NCI-H2227 (cell line): ENCODE results near the gene GNPTG.

ENCODE experiments used
- DNase-seq: peaks from one replicate; lab custom pipeline; 2025; ENCODE audit not compliant: unreplicated experiment; lab: John Stamatoyannopoulos, UW

Gene GNPTG

GRCh38 chr16:1333149-1333812 lies 18.4 kb upstream of the GNPTG start, which contains the start of gene BAIAP3:
BAIAP3 (plus strand) TSS chr16:1333645; CDS start chr16:1338550, 4,905 bp downstream.
- DNase-seq, result peak; percentile 40

GRCh38 chr16:1333854-1334700 lies 17.7 kb upstream of the GNPTG start:
- DNase-seq, result no peak

DNA sequence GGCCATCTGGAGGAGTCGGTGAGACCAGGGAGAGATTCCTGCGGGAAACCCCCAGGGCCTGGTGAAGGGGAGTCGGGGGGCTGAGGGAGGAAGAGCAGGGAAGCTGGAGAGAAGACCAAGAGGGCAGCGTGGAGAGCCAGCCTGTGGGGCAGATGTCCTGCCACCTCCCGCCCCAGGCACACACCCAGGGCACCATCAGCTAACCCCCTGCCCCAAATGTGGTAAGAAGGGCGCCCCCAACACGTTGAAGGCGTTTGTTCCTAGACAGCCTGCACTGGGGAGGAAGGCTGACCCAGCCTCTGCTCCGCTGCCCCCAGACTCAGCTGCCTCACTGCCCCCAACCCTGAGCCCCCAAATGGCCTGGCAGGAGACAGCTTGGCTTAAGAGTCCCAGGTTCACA lies 17.0 kb upstream of the GNPTG start:
- DNase-seq, result no peak

GRCh38 chr16:1335211-1335971 lies 16.3 kb upstream of the GNPTG start:
- no peak for DNase-seq

DNA sequence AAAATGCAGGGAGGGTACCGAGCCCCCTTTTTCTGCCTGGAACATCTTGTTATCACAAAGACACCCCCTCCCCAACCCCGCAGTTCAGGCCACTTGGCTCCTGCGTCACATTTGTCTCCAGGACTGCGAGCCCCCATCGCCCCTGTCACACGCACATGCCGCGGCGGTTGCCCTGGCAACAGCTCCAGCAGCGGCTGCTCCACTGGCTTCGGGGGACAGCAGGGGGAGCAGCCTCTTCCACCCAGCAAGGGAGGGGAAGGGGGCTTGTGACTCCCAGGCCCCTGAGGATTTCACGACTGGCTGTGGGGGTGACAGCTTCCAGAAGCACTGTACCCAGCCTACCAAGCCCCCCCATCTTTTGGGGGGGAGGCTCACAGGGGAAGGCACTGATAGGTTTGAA lies 15.7 kb upstream of the GNPTG start:
- DNase-seq, result peak; percentile 75

DNA sequence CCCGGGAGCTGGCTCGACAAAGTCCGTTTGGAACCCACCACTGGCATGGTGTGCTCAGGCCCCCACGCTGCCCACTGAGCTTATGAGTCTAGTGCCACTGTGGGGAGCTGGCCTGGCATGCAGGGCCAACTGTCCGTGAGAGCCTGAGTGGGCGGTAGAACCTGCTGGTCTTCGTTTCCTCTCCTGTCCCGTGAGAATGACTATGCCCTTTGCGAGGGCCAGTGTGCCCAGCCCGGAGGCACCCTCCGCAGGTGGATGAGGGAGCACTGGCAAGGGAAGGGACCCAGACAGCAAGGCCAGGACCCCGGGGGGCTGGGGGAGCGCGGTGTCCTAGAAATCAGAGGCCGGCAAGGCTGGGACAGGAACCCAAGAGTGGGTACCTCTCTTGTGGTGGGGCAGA lies 15.1 kb upstream of the GNPTG start:
- DNase-seq, result no peak

GRCh38 chr16:1337486-1337885 lies 14.2 kb upstream of the GNPTG start:
- peak; percentile 85 for DNase-seq

- DNase-seq, result peak; percentile 40
Observed at GRCh38 chr16:1338119-1338730, 13.5 kb upstream of the GNPTG start.

- DNase-seq, result no peak
Observed at GRCh38 chr16:1338855-1339675, 12.7 kb upstream of the GNPTG start.

DNA sequence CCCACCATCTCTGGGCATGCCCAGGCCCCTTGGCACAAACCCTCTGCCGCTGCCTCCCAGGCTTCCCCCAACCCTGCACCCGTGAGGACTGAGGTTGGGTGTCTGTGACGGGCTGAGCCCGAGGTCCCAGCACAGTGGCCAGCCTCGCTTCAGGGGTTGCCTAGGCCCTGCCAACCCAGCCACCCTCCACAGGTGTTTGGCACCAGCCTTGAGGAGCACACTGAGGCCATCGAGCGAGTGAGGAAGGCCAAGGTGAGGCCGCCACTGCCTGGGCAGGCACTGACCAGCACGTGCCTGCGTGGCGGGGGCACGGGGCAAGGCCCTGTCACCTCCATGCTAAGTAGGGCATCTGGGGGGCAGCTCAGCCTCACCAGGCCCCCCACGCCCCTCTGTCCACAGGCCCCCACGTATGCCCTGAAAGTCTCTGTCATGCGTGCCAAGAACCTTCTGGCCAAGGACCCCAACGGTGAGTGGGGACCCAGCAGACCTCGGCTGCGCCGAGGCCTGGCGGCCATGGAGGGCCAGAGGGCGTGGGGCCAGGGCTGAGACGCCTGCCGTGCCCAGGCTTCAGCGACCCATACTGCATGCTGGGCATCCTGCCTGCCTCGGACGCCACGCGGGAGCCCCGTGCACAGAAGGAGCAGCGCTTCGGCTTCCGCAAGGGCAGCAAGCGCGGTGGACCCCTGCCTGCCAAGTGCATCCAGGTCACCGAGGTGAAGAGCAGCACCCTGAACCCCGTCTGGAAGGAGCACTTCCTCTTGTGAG lies 10.8 kb upstream of the GNPTG start:
- no peak for DNase-seq

DNA sequence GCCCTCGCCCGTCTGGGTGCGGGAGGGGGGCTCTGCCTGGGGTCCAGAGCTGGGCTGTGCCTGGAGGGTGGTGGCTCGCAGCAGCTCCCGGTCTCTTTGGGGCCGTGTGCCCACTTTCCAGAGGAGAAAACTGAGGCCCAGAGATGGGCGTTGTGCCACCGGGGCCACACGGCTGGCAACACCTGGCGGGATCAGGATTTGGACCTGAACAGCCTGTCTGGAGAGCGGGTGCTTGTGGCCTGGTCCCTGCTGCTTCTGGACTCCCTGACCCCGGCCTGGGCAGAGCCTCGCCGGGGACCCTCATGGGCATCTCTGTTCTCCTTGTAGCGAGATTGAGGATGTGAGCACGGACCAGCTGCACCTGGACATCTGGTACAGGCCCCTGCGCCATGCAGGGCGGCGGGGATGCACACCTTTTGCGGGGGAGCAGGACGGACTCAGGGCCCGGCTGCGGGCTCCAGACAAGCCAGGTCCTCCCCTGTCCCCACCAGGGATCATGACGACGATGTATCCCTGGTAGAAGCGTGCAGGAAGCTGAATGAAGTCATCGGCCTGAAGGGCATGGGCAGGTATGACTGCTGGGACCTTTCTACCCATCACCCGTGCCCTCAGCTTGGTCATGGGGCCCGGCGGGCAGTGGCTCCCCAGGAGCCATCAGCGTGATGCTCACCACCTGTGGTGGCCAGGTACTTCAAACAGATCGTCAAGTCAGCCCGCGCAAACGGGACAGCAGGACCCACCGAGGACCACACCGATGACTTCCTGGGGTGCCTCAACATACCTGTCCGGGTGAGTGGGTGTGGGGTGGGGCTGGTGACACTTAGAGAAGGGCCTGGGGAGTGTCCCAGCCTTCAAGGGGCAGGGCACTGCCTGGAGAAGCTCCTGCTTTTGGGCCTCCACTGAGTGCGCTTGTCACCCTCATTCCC lies 10.0 kb upstream of the GNPTG start:
- DNase-seq, result no peak

DNA sequence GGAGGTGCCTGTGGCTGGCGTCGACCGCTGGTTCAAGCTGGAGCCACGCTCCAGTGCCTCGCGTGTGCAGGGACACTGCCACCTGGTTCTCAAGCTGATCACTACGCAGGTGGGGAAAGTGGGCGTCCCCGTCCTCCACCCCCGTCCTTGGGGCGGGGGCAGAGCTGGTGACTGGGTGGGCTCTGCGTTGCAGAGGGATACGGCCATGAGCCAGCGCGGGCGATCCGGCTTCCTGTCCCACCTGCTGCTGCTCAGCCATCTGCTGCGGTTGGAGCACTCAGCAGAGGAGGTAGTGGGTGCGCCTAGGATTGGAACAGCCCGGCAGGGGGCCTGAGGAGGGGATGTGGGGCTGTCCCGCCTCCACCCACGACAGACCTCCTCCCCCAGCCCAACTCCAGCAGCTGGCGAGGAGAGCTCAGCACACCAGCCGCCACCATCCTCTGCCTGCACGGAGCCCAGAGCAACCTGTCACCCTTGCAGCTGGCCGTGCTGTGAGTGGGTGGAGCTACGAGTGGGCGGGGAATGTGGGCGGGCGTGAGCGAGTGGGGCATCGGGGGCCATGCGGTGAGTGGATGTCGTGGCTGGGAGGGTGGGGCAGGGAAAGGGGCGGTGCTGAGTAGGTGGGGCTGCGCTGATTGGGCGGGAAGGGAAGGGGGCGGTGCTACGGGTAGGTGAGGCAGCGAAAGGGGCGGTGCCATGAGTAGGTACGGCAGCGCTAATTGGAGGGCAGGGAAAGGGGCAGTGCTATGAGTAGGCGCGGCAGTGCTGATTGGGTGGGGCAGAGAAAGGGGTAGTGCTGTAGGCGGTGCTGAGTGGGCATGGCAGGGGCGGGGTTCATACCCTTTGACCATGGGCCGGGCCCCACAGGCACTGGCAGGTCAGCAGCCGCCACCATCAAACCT lies 9.0 kb upstream of the GNPTG start:
- DNase-seq, result peak; percentile 98

DNA sequence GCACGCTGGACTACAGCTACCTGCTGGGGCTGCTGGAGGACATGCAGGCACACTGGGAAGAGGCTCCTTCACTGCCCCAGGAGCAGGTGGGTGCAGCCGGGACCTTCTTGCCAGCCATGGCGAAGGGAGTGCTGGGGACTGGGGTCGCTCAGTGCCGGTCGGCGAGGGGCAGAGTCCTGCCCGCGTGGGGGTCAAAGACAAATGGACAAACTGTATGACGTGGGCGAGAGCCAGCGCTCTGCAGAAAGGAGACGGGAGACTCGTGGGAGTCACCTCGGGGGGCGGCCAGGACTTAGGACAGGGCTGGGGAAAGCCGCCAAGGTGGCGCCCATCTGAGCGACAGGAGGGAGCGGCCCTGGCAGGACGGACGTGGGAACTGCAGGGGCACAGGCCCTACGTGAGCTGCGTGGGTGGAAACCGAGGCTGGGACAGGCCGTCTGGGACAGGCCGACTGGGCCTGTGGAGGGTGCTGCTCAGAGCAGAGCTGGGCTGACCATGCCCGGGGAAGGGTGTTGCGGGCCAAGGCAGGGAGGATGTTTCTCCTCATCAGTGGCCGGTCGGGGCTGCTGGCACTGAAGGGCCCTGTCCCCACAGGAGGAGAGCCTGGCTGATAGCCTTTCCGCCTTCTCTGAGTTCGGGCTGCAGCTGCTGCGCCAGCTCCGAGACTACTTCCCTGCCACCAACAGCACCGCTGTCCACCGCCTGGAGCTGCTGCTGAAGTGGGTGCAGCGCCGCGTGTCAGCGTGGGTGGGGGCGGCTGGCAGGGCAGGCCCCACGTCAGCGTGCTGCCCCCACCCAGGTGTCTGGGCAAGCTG lies 8.1 kb upstream of the GNPTG start:
- no peak for DNase-seq

DNA sequence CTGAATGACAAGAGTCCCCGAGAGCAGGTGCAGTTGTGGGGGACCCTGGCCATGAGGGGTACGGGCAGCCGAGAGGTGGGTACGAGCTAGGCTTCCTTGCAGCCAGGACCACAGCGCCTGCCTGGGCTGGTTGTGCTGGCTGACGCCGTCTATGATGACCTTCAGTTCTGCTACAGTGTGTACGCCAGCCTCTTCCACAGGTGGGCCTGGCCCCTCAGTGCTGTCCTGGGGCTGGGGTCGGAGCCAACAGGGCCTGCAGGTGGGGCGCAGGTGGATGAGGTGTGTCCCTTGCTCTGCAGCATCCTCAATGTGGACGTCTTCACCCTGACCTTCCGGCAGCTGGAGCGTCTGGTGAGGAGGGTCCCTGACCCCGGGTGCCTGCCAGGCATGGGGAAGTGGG lies 7.2 kb upstream of the GNPTG start:
- DNase-seq, result no peak

GRCh38 chr16:1345087-1345486 lies 6.6 kb upstream of the GNPTG start:
- no peak for DNase-seq

GRCh38 chr16:1345651-1346421 lies 5.9 kb upstream of the GNPTG start:
- DNase-seq, result no peak
